ENCODE measurements around the gene GPN3. TPM values are rescaled to one million over a fixed set of nuclear protein-coding genes. Genes with fewer than 3 reads are reported as not detected.
A peak's percentile ranks its signal among the peaks of the same experiment; 100 is the strongest.
"Not testable (repeated sequence)": the region's sequence is repeated elsewhere in the genome, so short reads cannot be mapped to it uniquely, and the experiment has no call there.

Gene GPN3
- total and polyA plus RNA-seq, 10 of the 15 experiments (the other 5 are each of a cell fraction or from before 2014, with no cell fraction given), result 27.1 to 117 (median 53.5) TPM

DNA sequence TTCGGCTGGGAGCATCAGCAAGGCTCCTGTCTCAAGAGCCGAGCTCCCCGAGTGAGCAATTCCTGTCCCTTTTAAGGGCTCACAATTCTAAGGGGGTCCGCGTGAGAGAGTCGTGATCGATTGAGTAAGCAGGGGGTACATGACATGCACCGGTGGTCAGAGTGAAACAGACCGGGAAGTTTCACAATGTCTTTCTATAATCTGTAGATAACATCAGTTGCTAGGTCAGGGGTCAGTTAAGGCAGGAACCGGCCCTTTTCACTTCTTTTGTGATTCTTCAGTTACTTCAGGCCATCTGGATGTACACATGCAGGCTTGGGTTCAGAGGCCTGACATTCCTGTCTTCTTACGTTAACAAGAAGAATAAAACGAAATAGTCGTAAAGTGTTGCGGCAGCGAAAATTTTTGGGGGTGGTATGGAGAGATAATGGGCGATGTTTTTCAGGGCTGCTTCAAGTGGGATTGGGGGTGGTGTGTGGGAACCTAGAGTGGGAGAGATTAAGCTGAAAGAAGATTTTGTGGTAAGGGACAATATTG is 62.9 kb downstream of the GPN3 start:
- H3K9ac ChIP-seq (ENCODE audit: control insufficient read depth, insufficient read depth, low read length); FAIRE-seq; H3K4me2 ChIP-seq (ENCODE audit: control insufficient read depth, insufficient read depth); H3K36me3 ChIP-seq (ENCODE audit: control insufficient read depth in 2 of 2, insufficient read depth in 2 of 2, low read length in 1 of 2); in situ Hi-C loops (cut with MboI); DNase-seq (ENCODE audit: low read depth, low spot score); intact Hi-C loops (cut with micrococcal nuclease; ENCODE audit: unreplicated experiment); H3K9me3 ChIP-seq (replicated peaks; ENCODE audit: control insufficient read depth, insufficient read depth, low read length); H3K4me1 ChIP-seq (ENCODE audit: control insufficient read depth, insufficient read depth, low read length); BruUV-seq (replicated peaks); ATAC-seq; RAD21 ChIA-PET (ENCODE audit: unreplicated experiment); H3K27me3 ChIP-seq (replicated peaks in 1 of 2; ENCODE audit: control insufficient read depth in 2 of 2, insufficient read depth in 2 of 2, low read length in 1 of 2); H4K20me1 ChIP-seq (ENCODE audit: control insufficient read depth, insufficient read depth); H3K4me3 ChIP-seq; H3K27ac ChIP-seq (ENCODE audit: control insufficient read depth, insufficient read depth): not testable (repeated sequence)
- SMC1A ChIA-PET (ENCODE audit: uncharacterized antibody, unreplicated experiment), result interaction anchor here (0.8 to 1.4 kb wide), 4 partner anchors 11 to 26 kb away, joined by 3 to 5 read pairs (median 3); no protein-coding TSS in a partner anchor
- peak; percentile 44 for TF ChIP-seq NR2F1 (conservative IDR thresholded peaks at IDR 0.05)
- H2AFZ ChIP-seq (ENCODE audit: control insufficient read depth, low read depth, low read length), result peak overlapping the region; percentile 68
- CTCF ChIA-PET, result interaction anchor here (1.0 to 2.6 kb wide), 2 partner anchors 26 to 63 kb away, joined by 3 to 12 read pairs; partner anchors contain the start of genes FAM216A and GPN3
- 79% methylated on average over 16 of the region's 16 CpGs for WGBS (ENCODE audit: insufficient coverage, insufficient replicate concordance, low lambda C conversion rate, missing lambda C conversion rate)
- H3K79me2 ChIP-seq (ENCODE audit: control insufficient read depth, insufficient read depth, low read length), result peaks cover 32% of the 10 kb centered on the region
- POLR2A ChIA-PET, result interaction anchor here (0.6 kb wide), 1 partner anchor 31 kb away, joined by 3 read pairs; no protein-coding TSS in a partner anchor

DNA sequence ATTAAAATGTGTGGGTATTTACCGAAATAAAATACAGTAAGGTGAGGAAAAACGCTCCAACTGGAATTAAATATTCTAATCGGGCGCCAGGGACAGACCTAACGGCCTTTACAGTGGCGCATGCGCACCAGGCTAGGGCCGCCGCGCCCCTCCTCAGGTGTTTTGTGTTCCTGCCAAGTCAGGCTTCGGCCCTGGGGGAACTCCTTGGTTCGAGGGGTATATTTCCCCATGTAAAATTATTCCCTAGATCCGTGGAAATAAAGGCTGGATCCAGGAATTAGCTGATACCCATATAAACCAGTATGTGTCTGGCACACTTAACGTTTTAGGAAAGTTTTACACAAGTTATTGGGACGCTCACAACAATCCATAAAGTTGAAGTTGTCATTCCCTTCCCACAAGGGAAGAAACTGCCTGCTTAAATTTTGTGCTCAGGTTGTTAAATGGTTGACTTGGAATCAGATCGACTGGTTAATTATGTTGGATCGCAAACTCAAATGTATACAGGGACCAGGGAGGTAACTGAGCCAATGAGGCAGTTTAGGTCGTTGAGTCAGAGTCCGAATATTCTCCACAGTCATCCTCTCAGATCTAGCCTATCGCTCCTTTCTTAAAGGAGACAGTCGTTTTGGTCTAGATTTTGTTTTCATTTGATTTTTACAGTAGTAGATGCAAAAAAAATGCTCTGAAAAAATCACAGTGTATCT is 63.9 kb downstream of the GPN3 start:
- RAD21 ChIA-PET (ENCODE audit: unreplicated experiment), result interaction anchor here (1.0 to 1.1 kb wide), 2 partner anchors 28 to 34 kb away, joined by 3 read pairs; no protein-coding TSS in a partner anchor
- CTCF ChIA-PET, result interaction anchor here (1.0 to 2.6 kb wide), 2 partner anchors 27 to 64 kb away, joined by 3 to 12 read pairs; partner anchors contain the start of genes FAM216A and GPN3
- Histone ChIP-seq H3K27me3 (replicated peaks in 1 of 2; ENCODE audit: control insufficient read depth in 2 of 2, insufficient read depth in 2 of 2, low read length in 1 of 2) (no peaks in the 10 kb centered on the region), H3K4me3 (peak overlapping the region; percentile 83), H3K9ac (ENCODE audit: control insufficient read depth, insufficient read depth, low read length) (peak overlapping the region; percentile 89), H3K27ac (ENCODE audit: control insufficient read depth, insufficient read depth) (peak overlapping the region; percentile 99), H4K20me1 (ENCODE audit: control insufficient read depth, insufficient read depth) (no peaks in the 10 kb centered on the region), H3K4me1 (ENCODE audit: control insufficient read depth, insufficient read depth, low read length) (peaks cover 3% of the 10 kb centered on the region; the same call in 1 of the 2 replicates), H3K4me2 (ENCODE audit: control insufficient read depth, insufficient read depth) (peak overlapping the region; percentile 78), H3K9me3 (replicated peaks; ENCODE audit: control insufficient read depth, insufficient read depth, low read length) (no peaks in the 10 kb centered on the region), H2AFZ (ENCODE audit: control insufficient read depth, low read depth, low read length) (peak overlapping the region; percentile 100), H3K79me2 (ENCODE audit: control insufficient read depth, insufficient read depth, low read length) (peaks cover 35% of the 10 kb centered on the region), H3K36me3 (ENCODE audit: control insufficient read depth in 2 of 2, insufficient read depth in 2 of 2, low read length in 1 of 2) (peaks cover 0 to 5% of the 10 kb centered on the region in 2 experiments; a peak in 2 of 4 replicates)
- intact Hi-C loops (cut with micrococcal nuclease; ENCODE audit: unreplicated experiment) (no loop called here), in situ Hi-C loops (cut with MboI) (no loop called here)
- WGBS (ENCODE audit: insufficient coverage, insufficient replicate concordance, low lambda C conversion rate, missing lambda C conversion rate), result 24% methylated on average over 21 of the region's 21 CpGs
- TSS peak; percentile 89 for BruUV-seq (replicated peaks)
- SMC1A ChIA-PET (ENCODE audit: uncharacterized antibody, unreplicated experiment), result interaction anchor here (0.8 to 1.5 kb wide), 6 partner anchors 12 to 54 kb away, joined by 3 to 5 read pairs (median 3); no protein-coding TSS in a partner anchor
- POLR2A ChIA-PET, result interaction anchor here (0.6 kb wide), 2 partner anchors 30 to 36 kb away, joined by 3 to 4 read pairs; no protein-coding TSS in a partner anchor
- DNase-seq (ENCODE audit: low read depth, low spot score) (no peak), FAIRE-seq (no peak), ATAC-seq (peak; percentile 68)
- TF ChIP-seq, protein P1, sequence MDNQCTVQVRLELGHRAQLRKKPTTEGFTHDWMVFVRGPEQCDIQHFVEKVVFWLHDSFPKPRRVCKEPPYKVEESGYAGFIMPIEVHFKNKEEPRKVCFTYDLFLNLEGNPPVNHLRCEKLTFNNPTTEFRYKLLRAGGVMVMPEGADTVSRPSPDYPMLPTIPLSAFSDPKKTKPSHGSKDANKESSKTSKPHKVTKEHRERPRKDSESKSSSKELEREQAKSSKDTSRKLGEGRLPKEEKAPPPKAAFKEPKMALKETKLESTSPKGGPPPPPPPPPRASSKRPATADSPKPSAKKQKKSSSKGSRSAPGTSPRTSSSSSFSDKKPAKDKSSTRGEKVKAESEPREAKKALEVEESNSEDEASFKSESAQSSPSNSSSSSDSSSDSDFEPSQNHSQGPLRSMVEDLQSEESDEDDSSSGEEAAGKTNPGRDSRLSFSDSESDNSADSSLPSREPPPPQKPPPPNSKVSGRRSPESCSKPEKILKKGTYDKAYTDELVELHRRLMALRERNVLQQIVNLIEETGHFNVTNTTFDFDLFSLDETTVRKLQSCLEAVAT (IDR thresholded peaks at IDR 0.05), result peak; percentile 95
- TF ChIP-seq, protein P2, sequence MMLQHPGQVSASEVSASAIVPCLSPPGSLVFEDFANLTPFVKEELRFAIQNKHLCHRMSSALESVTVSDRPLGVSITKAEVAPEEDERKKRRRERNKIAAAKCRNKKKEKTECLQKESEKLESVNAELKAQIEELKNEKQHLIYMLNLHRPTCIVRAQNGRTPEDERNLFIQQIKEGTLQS (IDR thresholded peaks at IDR 0.05; ENCODE audit: borderline replicate concordance, extremely low read depth, low read depth, low read length), result 0 out of 2 replicates have a peak, but pooled peaks have one; percentile 5
- TF ChIP-seq CBFB (IDR thresholded peaks at IDR 0.05; ENCODE audit: low read depth), result peak; percentile 9; the same call in 1 of the 2 replicates
- TF ChIP-seq EED (IDR thresholded peaks at IDR 0.05; ENCODE audit: low read depth), result no peak
- TF ChIP-seq RAD51 (IDR thresholded peaks at IDR 0.05), result no peak; the same call in 1 of the 2 replicates
- TF ChIP-seq, protein P3, sequence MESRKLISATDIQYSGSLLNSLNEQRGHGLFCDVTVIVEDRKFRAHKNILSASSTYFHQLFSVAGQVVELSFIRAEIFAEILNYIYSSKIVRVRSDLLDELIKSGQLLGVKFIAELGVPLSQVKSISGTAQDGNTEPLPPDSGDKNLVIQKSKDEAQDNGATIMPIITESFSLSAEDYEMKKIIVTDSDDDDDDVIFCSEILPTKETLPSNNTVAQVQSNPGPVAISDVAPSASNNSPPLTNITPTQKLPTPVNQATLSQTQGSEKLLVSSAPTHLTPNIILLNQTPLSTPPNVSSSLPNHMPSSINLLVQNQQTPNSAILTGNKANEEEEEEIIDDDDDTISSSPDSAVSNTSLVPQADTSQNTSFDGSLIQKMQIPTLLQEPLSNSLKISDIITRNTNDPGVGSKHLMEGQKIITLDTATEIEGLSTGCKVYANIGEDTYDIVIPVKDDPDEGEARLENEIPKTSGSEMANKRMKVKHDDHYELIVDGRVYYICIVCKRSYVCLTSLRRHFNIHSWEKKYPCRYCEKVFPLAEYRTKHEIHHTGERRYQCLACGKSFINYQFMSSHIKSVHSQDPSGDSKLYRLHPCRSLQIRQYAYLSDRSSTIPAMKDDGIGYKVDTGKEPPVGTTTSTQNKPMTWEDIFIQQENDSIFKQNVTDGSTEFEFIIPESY (IDR thresholded peaks at IDR 0.05), result no peak
